HepG2 (cell line): ENCODE measurements around the gene COPZ1. TPM values are rescaled to one million over a fixed set of nuclear protein-coding genes. Genes with fewer than 3 reads are reported as not detected.

Experiments used
- ATAC-seq: fragments of 200-7000 bp; cut with Tn5 transposase; 3 replicates; pipeline ENCODE4 v1.9.1; 2020; ENCODE audit warnings: mild to moderate bottlenecking, moderate library complexity
- BruUV-seq: library from RNA; stranded (reverse); fragments of 400-500 nt; replicated peaks from 2 replicates; lab custom pipeline; 2021; lab: Mats Ljungman, UMichigan
- CTCF ChIA-PET: fragments of 300-600 bp; formaldehyde crosslinking; extraction: SDS; loops from one replicate; lab custom pipeline; 2021; ENCODE audit warnings: low total read pairs, inconsistent platforms, low intra/inter-chr PET ratio; lab: Yijun Ruan, JAX
- POLR2A ChIA-PET: fragments of 350-600 bp; sonication (Branson Sonifier 250); formaldehyde crosslinking; loops from one replicate; lab custom pipeline; 2020; ENCODE audit warnings: antibody characterized with exemption, inconsistent platforms; lab: Yijun Ruan, JAX
- DNase-seq: peaks from one replicate; pipeline ENCODE4 v3.0.0-alpha.2; 2015; ENCODE audit warnings: low spot score
- FAIRE-seq: peaks from 3 replicates; lab custom pipeline; 2011; peaks lifted over from hg19 to GRCh38; lab: Jason Lieb, UNC
- H2AFZ ChIP-seq: one replicate; pipeline ENCODE4 v1.6.1; 2011; ENCODE audit warnings: low read length, inconsistent platforms
- H3K27ac ChIP-seq: fragments of 300-600 bp; 3 replicates; pipeline ENCODE4 v1.8.0; 2011; ENCODE audit warnings: mixed run types, mild to moderate bottlenecking, mixed read lengths, low read length, inconsistent platforms; ENCODE audit not compliant: insufficient read depth; ENCODE audit errors: extremely low read length
- H3K27me3 ChIP-seq, 2 experiments: fragments of 200-600 bp in 1 of 2; 2 replicates in 1 of 2; 3 replicates in 1 of 2; pipeline versions ENCODE4 v1.6.0 to v1.8.0; 2011; ENCODE audit warnings: low read length in 2 of 2, mild to moderate bottlenecking in 2 of 2, moderate library complexity in 2 of 2, inconsistent platforms in 1 of 2; ENCODE audit not compliant: insufficient read depth in 2 of 2, control insufficient read depth in 1 of 2
- H3K36me3 ChIP-seq, 2 experiments: fragments of 200-600 bp in 1 of 2; replicated peaks in 1 of 2; 2 replicates in 1 of 2; 3 replicates in 1 of 2; pipeline versions ENCODE4 v1.5.1 to v1.8.0; 2011; ENCODE audit warnings: low read length in 2 of 2, inconsistent platforms in 1 of 2; ENCODE audit not compliant: insufficient read depth in 2 of 2, control insufficient read depth in 1 of 2
- H3K4me1 ChIP-seq: 2 replicates; pipeline ENCODE4 v1.5.1; 2012; ENCODE audit warnings: low read length, inconsistent platforms; ENCODE audit not compliant: insufficient read depth
- H3K4me2 ChIP-seq: 2 replicates; pipeline ENCODE4 v1.6.0; 2011; ENCODE audit warnings: low read depth, low read length, inconsistent platforms
- H3K4me3 ChIP-seq, 3 experiments: fragments of 200-600 bp in 1 of 3; sonication (generic), shearing (Covaris generic) in 1 of 3; replicated peaks in 1 of 3; 2 replicates each; pipeline ENCODE4 v1.5.1; 2011 to 2016; ENCODE audit warnings: low read length in 3 of 3, inconsistent platforms in 2 of 3, low read depth in 2 of 3, mild to moderate bottlenecking in 2 of 3, control low read depth in 1 of 3, mixed read lengths in 1 of 3; ENCODE audit not compliant: insufficient read depth in 1 of 3
- H3K79me2 ChIP-seq: one replicate; pipeline ENCODE4 v1.6.1; 2011; ENCODE audit warnings: low read length, inconsistent platforms; ENCODE audit not compliant: insufficient read depth
- H3K9ac ChIP-seq: 2 replicates; pipeline ENCODE4 v1.6.0; 2011; ENCODE audit warnings: mild to moderate bottlenecking, low read depth, low read length, inconsistent platforms; ENCODE audit not compliant: insufficient read depth
- H3K9me3 ChIP-seq: 2 replicates; pipeline ENCODE4 v1.5.1; 2012; ENCODE audit warnings: mild to moderate bottlenecking, low read length
- H4K20me1 ChIP-seq: 2 replicates; pipeline ENCODE4 v1.6.0; 2011; ENCODE audit warnings: inconsistent platforms, mild to moderate bottlenecking, low read length, moderate library complexity; ENCODE audit not compliant: insufficient read depth
- CCDC6 ChIP-seq: sonication (generic); formaldehyde crosslinking; IDR thresholded peaks from 2 replicates; pipeline ENCODE4 v1.8.1; 2022; ENCODE audit warnings: mild to moderate bottlenecking, missing genetic modification reagents, moderate library complexity
- DNMT1 ChIP-seq: sonication (generic); formaldehyde crosslinking; IDR thresholded peaks from 2 replicates; pipeline ENCODE4 v1.5.1; 2020; ENCODE audit warnings: mild to moderate bottlenecking, missing genetic modification reagents
- HMG20A ChIP-seq: IDR thresholded peaks from 2 replicates; pipeline ENCODE4 v1.6.1; 2016; ENCODE audit warnings: borderline replicate concordance
- IRF1 ChIP-seq: sonication (generic); formaldehyde crosslinking; IDR thresholded peaks from 2 replicates; pipeline ENCODE4 v1.4.0; 2020; ENCODE audit warnings: low read depth, mild to moderate bottlenecking, missing genetic modification reagents
- MXD4 ChIP-seq: IDR thresholded peaks from 2 replicates; pipeline ENCODE4 v1.6.1; 2016; ENCODE audit warnings: mild to moderate bottlenecking, missing biosample characterization, missing genetic modification reagents
- SETDB1 ChIP-seq: sonication (generic); formaldehyde crosslinking; IDR thresholded peaks from 2 replicates; pipeline ENCODE4 v1.5.1; 2020; ENCODE audit warnings: missing genetic modification reagents, mild to moderate bottlenecking, borderline replicate concordance
- UBTF ChIP-seq: sonication (generic); formaldehyde crosslinking; IDR thresholded peaks from 2 replicates; pipeline ENCODE4 v1.4.0; 2020; ENCODE audit warnings: mild to moderate bottlenecking, missing genetic modification reagents
- ZHX2 ChIP-seq, 2 experiments: sonication (generic) in 1 of 2; formaldehyde crosslinking in 1 of 2; IDR thresholded peaks; 2 replicates each; pipeline versions ENCODE4 v1.6.1 to v1.9.0; 2014 to 2022; ENCODE audit warnings: antibody characterized with exemption in 1 of 2, borderline replicate concordance in 1 of 2, inconsistent platforms in 1 of 2, low read depth in 1 of 2, missing genetic modification reagents in 1 of 2
- ZNF280B ChIP-seq: sonication (generic); formaldehyde crosslinking; IDR thresholded peaks from 2 replicates; pipeline ENCODE4 v1.5.0; 2020; ENCODE audit warnings: missing genetic modification reagents, mild to moderate bottlenecking, borderline replicate concordance
- ZNF282 ChIP-seq: fragments of 450-650 bp; IDR thresholded peaks from 2 replicates; pipeline ENCODE4 v1.6.1; 2018; ENCODE audit not compliant: partially characterized antibody
- ZNF749 ChIP-seq: sonication (generic); formaldehyde crosslinking; IDR thresholded peaks from 2 replicates; pipeline ENCODE4 v1.8.0; 2022; ENCODE audit warnings: mild to moderate bottlenecking, missing genetic modification reagents, moderate library complexity, borderline replicate concordance
- ZSCAN9 ChIP-seq: IDR thresholded peaks from 2 replicates; pipeline ENCODE4 v1.6.1; 2016; ENCODE audit warnings: borderline replicate concordance
- WGBS: methylation state at CpG from one replicate; pipeline ENCODE4 v1.1.6; 2017; ENCODE audit warnings: low lambda C conversion rate; 5-methylcytosine and 5-hydroxymethylcytosine counted together
- in situ Hi-C: cut with HindIII; loops from 2 replicates; pipeline ENCODE4 v1.10.0; 2017; ENCODE audit warnings: low pct_unique_long_range_greater_than_20kb; ENCODE audit not compliant: extremely low pct_ligation_motif_present
- intact Hi-C: fragments of 100-400 bp; cut with micrococcal nuclease; formaldehyde crosslinking; loops from one replicate; pipeline ENCODE4 v1.10.0; 2022; ENCODE audit not compliant: unreplicated experiment
- polyA plus RNA-seq, 8 experiments: library from polyadenylated mRNA; depleted of rRNA in 3 of 8; stranded (reverse) in 7 of 8; unstranded in 1 of 8; fragments of >200 nt; fragmentation: Illumina TruSeq in 4 of 8; extraction: Trizol in 4 of 8; gene quantifications; 2 replicates each; pipeline versions ENCODE4 v1.2.1 to v1.2.3, GENCODE V29; 2011 to 2016; ENCODE audit warnings: low read depth in 4 of 8, missing spikeins in 1 of 8, mixed read lengths in 1 of 8; ENCODE audit not compliant: insufficient read depth in 1 of 8
- total RNA-seq, 5 experiments: library from RNA; depleted of rRNA; stranded (reverse); fragments of >200 nt; fragmentation: Illumina TruSeq; extraction: Trizol; gene quantifications; 2 replicates each; pipeline ENCODE4 v1.2.3, GENCODE V29; 2016; ENCODE audit warnings: low read depth in 1 of 5

The COPZ1 gene
- total and polyA plus RNA-seq, 2 of the 13 experiments (the other 11 are each of a cell fraction or from before 2014, with no cell fraction given) = 125 to 184 TPM

- no peak for TF ChIP-seq UBTF
- no peak for TF ChIP-seq SETDB1 (CRISPR knock-in tag)
These were observed 31.3 kb downstream of the COPZ1 start (continued) for GRCh38 chr12:54356228-54356627.

- in situ Hi-C loops = no loop called here
- Histone ChIP-seq H2AFZ (no peak overlapping the region), H3K36me3 (no peaks in the 10 kb centered on the region), H3K4me1 (peaks cover 62% of the 10 kb centered on the region), H4K20me1 (no peaks in the 10 kb centered on the region), H3K27me3 (no peaks in the 10 kb centered on the region; a peak in 1 of 5 replicates), H3K4me2 (no peak overlapping the region), H3K27ac (no peak overlapping the region), H3K9me3 (no peaks in the 10 kb centered on the region), H3K4me3 (no peak overlapping the region), H3K79me2 (no peaks in the 10 kb centered on the region), H3K9ac (no peak overlapping the region)
- ChIA-PET POLR2A (interaction anchor here (0.5 to 4.4 kb wide), 7 partner anchors 21 to 77 kb away, joined by 3 to 53 read pairs (median 19); partner anchors contain the start of genes CBX5, COPZ1, HNRNPA1 and NFE2), CTCF (no interaction called here)
- no TSS peak for BruUV-seq
- no peak for ATAC-seq
- intact Hi-C loops = no loop called here
- no peak for FAIRE-seq
- 92% methylated on average over 4 of the region's 4 CpGs for WGBS
- DNase-seq = no peak
- TF ChIP-seq DNMT1 (CRISPR knock-in tag) (no peak), HMG20A (CRISPR knock-in tag) (no peak), ZSCAN9 (CRISPR knock-in tag) (no peak), CCDC6 (CRISPR knock-in tag) (no peak), ZNF282 (no peak), MXD4 (no peak), ZHX2 (IDR thresholded peaks at IDR 0.05; ENCODE audit: low read depth) (no peak), ZHX2 (CRISPR knock-in tag; IDR thresholded peaks at IDR 0.05; ENCODE audit: borderline replicate concordance) (no peak), ZNF280B (CRISPR knock-in tag) (no peak), IRF1 (CRISPR knock-in tag) (no peak), ZNF749 (no peak)
These were observed 32.0 kb downstream of the COPZ1 start for GRCh38 chr12:54356951-54357356.
